Measurements from ENCODE around the gene NUDT2. TPM values are rescaled to one million over a fixed set of nuclear protein-coding genes. Genes with fewer than 3 reads are reported as not detected.
A peak's percentile ranks its signal among the peaks of the same experiment; 100 is the strongest.

Gene NUDT2
- total RNA-seq, 1 donor from 2014 or later, result 17.7 TPM

GRCh38 chr9:34370335-34370969 is 41.1 kb downstream of the NUDT2 start:
- no peak for DNase-seq (ENCODE audit: low spot score)

GRCh38 chr9:34370970-34371880 is 41.9 kb downstream of the NUDT2 start:
- peak; percentile 87 for DNase-seq (ENCODE audit: low spot score)

GRCh38 chr9:34371886-34372466 is 42.6 kb downstream of the NUDT2 start:
- DNase-seq (ENCODE audit: low spot score), result peak; percentile 78

- DNase-seq (ENCODE audit: low spot score), result peak; percentile 90
Measured at GRCh38 chr9:34372467-34373011, 43.2 kb downstream of the NUDT2 start.

GRCh38 chr9:34373749-34374148 is 44.4 kb downstream of the NUDT2 start:
- no peak for DNase-seq (ENCODE audit: low spot score)

- no peak for DNase-seq (ENCODE audit: low spot score)
Measured at GRCh38 chr9:34374339-34374738, 45.0 kb downstream of the NUDT2 start.

GRCh38 chr9:34374905-34375552 is 45.7 kb downstream of the NUDT2 start:
- DNase-seq (ENCODE audit: low spot score), result no peak

- peak; percentile 91 for DNase-seq (ENCODE audit: low spot score)
Measured at GRCh38 chr9:34375901-34376595, 46.7 kb downstream of the NUDT2 start.

GRCh38 chr9:34376596-34377403 is 47.4 kb downstream of the NUDT2 start, which contains the start of gene MYORG:
MYORG (minus strand) TSS chr9:34376898; CDS start chr9:34372943, 3,955 bp downstream.
- peak; percentile 97 for DNase-seq (ENCODE audit: low spot score)

GRCh38 chr9:34377404-34377746 is 48.0 kb downstream of the NUDT2 start:
- DNase-seq (ENCODE audit: low spot score), result peak; percentile 80

- DNase-seq (ENCODE audit: low spot score), result no peak
Measured at GRCh38 chr9:34378376-34379060, 49.1 kb downstream of the NUDT2 start.

GRCh38 chr9:34379334-34380033 is 50.1 kb downstream of the NUDT2 start:
- peak; percentile 91 for DNase-seq (ENCODE audit: low spot score)

GRCh38 chr9:34380034-34380510 is 50.7 kb downstream of the NUDT2 start:
- DNase-seq (ENCODE audit: low spot score), result peak; percentile 86

GRCh38 chr9:34380511-34381315 is 51.3 kb downstream of the NUDT2 start:
- peak; percentile 93 for DNase-seq (ENCODE audit: low spot score)

GRCh38 chr9:34381323-34381722 is 52.0 kb downstream of the NUDT2 start:
- peak; percentile 84 for DNase-seq (ENCODE audit: low spot score)

- DNase-seq (ENCODE audit: low spot score), result peak; percentile 75
Measured at GRCh38 chr9:34382054-34382453, 52.7 kb downstream of the NUDT2 start.

GRCh38 chr9:34382879-34383278 is 53.5 kb downstream of the NUDT2 start:
- peak; percentile 57 for DNase-seq (ENCODE audit: low spot score)

- no peak for DNase-seq (ENCODE audit: low spot score)
Measured at GRCh38 chr9:34383904-34384303, 54.5 kb downstream of the NUDT2 start.
